H1 (cell line): ENCODE results near the gene PLA2G15. TPM values are rescaled to one million over a fixed set of nuclear protein-coding genes. Genes with fewer than 3 reads are reported as not detected.

Experiments used
- CTCF ChIA-PET: fragments of 300-600 bp; sonication (Branson Sonifier 250); formaldehyde crosslinking; loops from one replicate; lab custom pipeline; 2021; ENCODE audit not compliant: partially characterized antibody; lab: Charles Lee
- POLR2A ChIA-PET: fragments of 300-600 bp; sonication (Branson Sonifier 250); formaldehyde crosslinking; loops from one replicate; lab custom pipeline; 2021; ENCODE audit warnings: inconsistent platforms; ENCODE audit not compliant: partially characterized antibody; lab: Charles Lee
- DNase-seq, 2 experiments: peaks; one replicate each; pipeline versions ENCODE4 v3.0.0 to v3.0.0-alpha.2; 2010 to 2022; ENCODE audit warnings: low spot score in 2 of 2, low read depth in 1 of 2, mixed read lengths in 1 of 2
- FAIRE-seq: peaks from 2 replicates; lab custom pipeline; 2011; peaks lifted over from hg19 to GRCh38; lab: Jason Lieb, UNC
- H2AFZ ChIP-seq: 2 replicates; pipeline ENCODE4 v1.8.1; 2012; ENCODE audit warnings: low read length, inconsistent platforms
- H2AK5ac ChIP-seq: 2 replicates; pipeline ENCODE4 v1.6.1; 2013; ENCODE audit warnings: low read depth, low read length
- H2BK120ac ChIP-seq: replicated peaks from 2 replicates; pipeline ENCODE3; 2013; ENCODE audit warnings: low read depth, low read length, inconsistent platforms
- H2BK12ac ChIP-seq: 2 replicates; pipeline ENCODE4 v1.6.1; 2013; ENCODE audit warnings: low read depth, low read length
- H2BK15ac ChIP-seq: 2 replicates; pipeline ENCODE4 v1.6.1; 2013; ENCODE audit warnings: low read length
- H2BK20ac ChIP-seq: 2 replicates; pipeline ENCODE4 v1.6.1; 2013; ENCODE audit warnings: low read length
- H2BK5ac ChIP-seq: 2 replicates; pipeline ENCODE4 v1.6.1; 2013; ENCODE audit warnings: low read depth, low read length
- H3K14ac ChIP-seq: 2 replicates; pipeline ENCODE4 v1.6.1; 2013; ENCODE audit warnings: inconsistent platforms; ENCODE audit not compliant: insufficient read length
- H3K18ac ChIP-seq: 2 replicates; pipeline ENCODE4 v1.6.1; 2013; ENCODE audit warnings: low read length; ENCODE audit errors: extremely low read depth
- H3K23ac ChIP-seq: 2 replicates; pipeline ENCODE4 v1.6.1; 2013; ENCODE audit warnings: inconsistent platforms; ENCODE audit not compliant: insufficient read length
- H3K23me2 ChIP-seq: 2 replicates; pipeline ENCODE4 v1.6.1; 2013; ENCODE audit warnings: low read depth, low read length
- H3K27ac ChIP-seq: 2 replicates; pipeline ENCODE4 v1.6.1; 2011; ENCODE audit warnings: low read depth, low read length, inconsistent platforms
- H3K27me3 ChIP-seq, 4 experiments: replicated peaks in 1 of 4; 1 replicate in 1 of 4; 2 replicates in 3 of 4; pipeline versions ENCODE4 v1.6.1 to v1.8.1; 2011 to 2013; ENCODE audit warnings: low read length in 3 of 4, mild to moderate bottlenecking in 3 of 4, inconsistent platforms in 2 of 4, mixed read lengths in 2 of 4, moderate library complexity in 1 of 4; ENCODE audit not compliant: control insufficient read depth in 3 of 4, insufficient read depth in 3 of 4; ENCODE audit errors: extremely low read depth in 1 of 4
- H3K36me3 ChIP-seq, 4 experiments: 2 replicates each; pipeline versions ENCODE4 v1.6.1 to v1.8.1; 2011 to 2013; ENCODE audit warnings: mild to moderate bottlenecking in 4 of 4, low read length in 3 of 4, moderate library complexity in 2 of 4, control low read depth in 1 of 4, inconsistent platforms in 1 of 4; ENCODE audit not compliant: insufficient read depth in 4 of 4, control insufficient read depth in 2 of 4
- H3K4ac ChIP-seq: replicated peaks from 2 replicates; pipeline ENCODE3; 2013; ENCODE audit warnings: low read length, low read depth, mixed read lengths, inconsistent platforms; ENCODE audit not compliant: insufficient read length
- H3K4me1 ChIP-seq, 4 experiments: replicated peaks in 1 of 4; 1 replicate in 1 of 4; 2 replicates in 3 of 4; pipeline versions ENCODE4 v1.6.1 to v1.8.1; 2011 to 2013; ENCODE audit warnings: low read length in 3 of 4, inconsistent platforms in 2 of 4, mixed read lengths in 1 of 4; ENCODE audit not compliant: insufficient read depth in 4 of 4, control insufficient read depth in 3 of 4
- H3K4me2 ChIP-seq, 2 experiments: 2 replicates each; pipeline versions ENCODE4 v1.6.1 to v1.8.1; 2011 to 2013; ENCODE audit warnings: low read depth in 2 of 2, low read length in 2 of 2, control low read depth in 1 of 2, inconsistent platforms in 1 of 2, mild to moderate bottlenecking in 1 of 2; ENCODE audit not compliant: insufficient read depth in 1 of 2
- H3K4me3 ChIP-seq, 4 experiments: fragments of 200-600, 300-600 bp in 1 of 4; sonication (generic), shearing (Covaris generic), sonication (Bioruptor Twin) in 1 of 4; 2 replicates each; pipeline versions ENCODE4 v1.5.1 to v1.8.1; 2011 to 2016; ENCODE audit warnings: low read length in 4 of 4, low read depth in 3 of 4, control low read depth in 2 of 4, inconsistent platforms in 2 of 4, mild to moderate bottlenecking in 2 of 4, mixed read lengths in 1 of 4, moderate library complexity in 1 of 4; ENCODE audit not compliant: insufficient read depth in 2 of 4; ENCODE audit errors: extremely low read depth in 1 of 4
- H3K56ac ChIP-seq: replicated peaks from 2 replicates; pipeline ENCODE3; 2013; ENCODE audit warnings: low read depth, mild to moderate bottlenecking, mixed read lengths, low read length, inconsistent platforms; ENCODE audit not compliant: insufficient read length
- H3K79me1 ChIP-seq: 2 replicates; pipeline ENCODE4 v1.6.1; 2013; ENCODE audit warnings: low read depth, low read length, control low read depth
- H3K79me2 ChIP-seq, 2 experiments: 2 replicates each; pipeline versions ENCODE4 v1.6.1 to v1.8.1; 2012 to 2013; ENCODE audit warnings: low read length in 2 of 2, mild to moderate bottlenecking in 2 of 2, inconsistent platforms in 1 of 2; ENCODE audit not compliant: insufficient read depth in 2 of 2, control insufficient read depth in 1 of 2
- H3K9ac ChIP-seq, 4 experiments: replicated peaks in 1 of 4; 1 replicate in 1 of 4; 2 replicates in 3 of 4; pipeline versions ENCODE4 v1.6.1 to v1.8.1; 2011 to 2013; ENCODE audit warnings: low read depth in 3 of 4, low read length in 3 of 4, control low read depth in 2 of 4, mild to moderate bottlenecking in 2 of 4, moderate library complexity in 2 of 4, inconsistent platforms in 1 of 4; ENCODE audit errors: extremely low read depth in 1 of 4
- H3K9me3 ChIP-seq, 2 experiments: 2 replicates each; pipeline versions ENCODE4 v1.6.1 to v1.8.1; 2012 to 2013; ENCODE audit warnings: mild to moderate bottlenecking in 2 of 2, moderate library complexity in 2 of 2, control low read depth in 1 of 2, inconsistent platforms in 1 of 2, low read depth in 1 of 2, low read length in 1 of 2, mixed read lengths in 1 of 2; ENCODE audit not compliant: insufficient read depth in 2 of 2
- H4K20me1 ChIP-seq, 2 experiments: replicated peaks in 1 of 2; 2 replicates each; pipeline versions ENCODE3 to v1.8.1; 2011 to 2013; ENCODE audit warnings: inconsistent platforms in 2 of 2, low read length in 2 of 2, mild to moderate bottlenecking in 1 of 2; ENCODE audit not compliant: insufficient read depth in 2 of 2, control insufficient read depth in 1 of 2
- H4K5ac ChIP-seq: 2 replicates; pipeline ENCODE4 v1.6.1; 2013; ENCODE audit warnings: low read length, low read depth, mixed read lengths, inconsistent platforms; ENCODE audit not compliant: insufficient read length
- H4K8ac ChIP-seq: 2 replicates; pipeline ENCODE4 v1.8.0; 2013; ENCODE audit warnings: mild to moderate bottlenecking, moderate library complexity, low read length, inconsistent platforms; ENCODE audit not compliant: insufficient read depth; ENCODE audit errors: extremely low read depth
- H4K91ac ChIP-seq: replicated peaks from 2 replicates; pipeline ENCODE3; 2013; ENCODE audit warnings: low read length, mixed read lengths, inconsistent platforms; ENCODE audit not compliant: insufficient read length
- POLR2AphosphoS5 ChIP-seq: IDR thresholded peaks from 2 replicates; pipeline ENCODE4 v1.6.1; 2011; ENCODE audit warnings: low read depth, low read length
- RBBP5 ChIP-seq: IDR thresholded peaks from 2 replicates; pipeline ENCODE4 v1.7.1; 2012; ENCODE audit warnings: low read depth, mild to moderate bottlenecking, inconsistent platforms, low read length, moderate library complexity, borderline replicate concordance
- SIN3A ChIP-seq, 2 experiments: IDR thresholded peaks in 1 of 2; conservative IDR thresholded peaks in 1 of 2; 2 replicates each; pipeline ENCODE4 v1.6.1; 2011 to 2012; ENCODE audit warnings: low read length in 2 of 2, improper control_type of control experiment in 1 of 2, low read depth in 1 of 2, mild to moderate bottlenecking in 1 of 2
- WGBS, 2 experiments: shearing (Covaris generic) in 1 of 2; methylation state at CpG; one replicate each; pipeline versions ENCODE4 v1.1.6 to v1.1.7; 2013 to 2015; ENCODE audit warnings: low lambda C conversion rate in 2 of 2, mixed read lengths in 2 of 2, inconsistent platforms in 1 of 2, low coverage in 1 of 2, missing lambda C conversion rate in 1 of 2; ENCODE audit not compliant: insufficient replicate concordance in 2 of 2, insufficient coverage in 1 of 2, insufficient read length in 1 of 2; ENCODE audit errors: extremely low coverage in 1 of 2, missing lambda C conversion rate in 1 of 2; 5-methylcytosine and 5-hydroxymethylcytosine counted together
- polyA plus RNA-seq, 7 experiments: library from polyadenylated mRNA; depleted of rRNA in 3 of 7; stranded (reverse) in 5 of 7; unstranded in 2 of 7; fragments of >200 nt in 5 of 7; fragments of 200-250 nt in 2 of 7; gene quantifications; 1 replicate in 5 of 7; 2 replicates in 1 of 7; 4 replicates in 1 of 7; pipeline versions ENCODE4 v1.2.1 to v1.2.3, GENCODE V29; 2011 to 2013; ENCODE audit warnings: missing spikeins in 2 of 7, mixed read lengths in 2 of 7
- total RNA-seq: library from RNA; stranded (reverse); fragmentation: NEBNext Ultra II Directional; extraction: Animal tissue kit (Norgen Biotek cat#: 25700); gene quantifications from 2 replicates; pipeline ENCODE4 v1.2.1, GENCODE V29; 2021

Gene PLA2G15
- total and polyA plus RNA-seq, 2 of the 8 experiments (the other 6 are each of a cell fraction or from before 2014, with no cell fraction given) = 11.2 to 12.0 TPM

DNA sequence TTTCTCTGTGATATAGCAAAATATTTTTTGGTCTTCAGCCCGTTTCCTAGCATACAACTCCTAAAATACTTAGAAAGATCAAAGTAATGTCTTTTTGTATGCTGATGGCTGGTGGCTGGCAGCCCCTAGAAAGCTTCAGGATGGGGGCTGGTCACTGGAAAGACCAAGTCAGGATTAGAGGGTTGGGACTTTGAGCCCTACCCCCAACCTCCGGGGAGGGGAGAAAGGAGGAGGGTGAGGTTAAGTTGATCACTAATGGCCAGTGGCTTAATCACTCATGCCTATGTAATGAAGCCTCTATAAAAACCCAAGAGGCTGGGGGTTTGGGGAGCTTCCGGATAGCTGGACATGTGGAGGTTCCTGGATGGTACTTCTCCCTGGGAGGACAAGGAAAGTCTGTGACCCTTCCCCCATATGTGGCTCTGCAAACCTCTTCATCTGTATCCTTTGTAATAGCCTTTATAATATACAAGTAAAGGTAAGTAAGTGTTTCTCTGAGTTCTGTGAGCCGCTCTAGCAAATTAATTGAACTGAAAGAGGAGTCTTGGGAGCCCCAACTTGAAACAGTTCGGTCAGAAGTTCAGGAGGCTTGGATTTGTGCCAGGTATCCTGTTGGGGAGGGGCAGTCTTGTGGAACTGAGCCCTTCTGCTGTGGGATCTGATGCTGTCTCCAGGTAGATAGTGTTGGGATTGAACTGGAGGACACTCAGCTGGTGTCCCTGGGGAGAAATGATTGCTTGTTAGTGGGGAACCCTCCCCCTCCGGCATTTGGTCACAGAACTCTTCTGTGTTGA is 22.6 kb downstream of the PLA2G15 start:
- POLR2A ChIA-PET = interaction anchor here (1.2 to 2.6 kb wide), 4 partner anchors 16 to 44 kb away, joined by 4 to 9 read pairs (median 7); partner anchors contain the start of genes PRMT7 and SLC7A6OS
- H2BK5ac ChIP-seq = no peak overlapping the region
- H4K20me1 ChIP-seq = no peaks in the 10 kb centered on the region
- H3K4me2 ChIP-seq = peak overlapping the region; percentile 19 to 33; a peak in 1 of 4 replicates
- peaks cover 0 to 11% (median 1%) of the 10 kb centered on the region in 4 experiments; a peak in 3 of 7 replicates for H3K27me3 ChIP-seq
- 72% methylated on average over 6 of the region's 6 CpGs; no CpG with 5 or more reads in 1 of the 2 experiments for WGBS, 2 experiments
- no peak overlapping the region for H3K56ac ChIP-seq
- H4K91ac ChIP-seq = no peak overlapping the region
- CTCF ChIA-PET = interaction anchor here (0.6 to 2.0 kb wide), 7 partner anchors 18 to 125 kb away, joined by 3 to 10 read pairs (median 3); no protein-coding TSS in a partner anchor
- DNase-seq (no peak), FAIRE-seq (no peak)
- peaks cover 0 to 30% of the 10 kb centered on the region in 2 experiments; a peak in 3 of 4 replicates for H3K79me2 ChIP-seq
- TF ChIP-seq SIN3A (conservative IDR thresholded peaks at IDR 0.05 in 1 of 2, IDR thresholded peaks at IDR 0.05 in 1 of 2; ENCODE audit: low read depth in 1 of 2, low read length in 2 of 2) (no peak), RBBP5 (no peak), POLR2AphosphoS5 (no peak)
- no peak overlapping the region for H4K5ac ChIP-seq
- H3K36me3 ChIP-seq = no peaks in the 10 kb centered on the region; a peak in 1 of 8 replicates
- no peak overlapping the region for H2BK20ac ChIP-seq
- H3K23ac ChIP-seq = no peak overlapping the region
- no peak overlapping the region for H3K18ac ChIP-seq
- peak overlapping the region; percentile 82; the same call in 1 of the 2 replicates for H2AK5ac ChIP-seq
- H3K27ac ChIP-seq = no peak overlapping the region
- H4K8ac ChIP-seq = no peak overlapping the region
- peaks cover 0 to 3% (median 2%) of the 10 kb centered on the region in 4 experiments; a peak in 5 of 7 replicates for H3K4me1 ChIP-seq
- H2AFZ ChIP-seq = no peak overlapping the region
- H3K4ac ChIP-seq = no peak overlapping the region
- H3K14ac ChIP-seq = no peak overlapping the region
- H2BK120ac ChIP-seq = no peak overlapping the region
- peaks cover 10% of the 10 kb centered on the region; the same call in 1 of the 2 replicates for H3K23me2 ChIP-seq
- H3K79me1 ChIP-seq = peaks cover 9% of the 10 kb centered on the region
- no peak overlapping the region for H2BK12ac ChIP-seq
- no peak overlapping the region for H3K9ac ChIP-seq
- H3K9me3 ChIP-seq = no peaks in the 10 kb centered on the region
- H3K4me3 ChIP-seq = peak overlapping the region in 1 of 4 experiments; percentile 29; a peak in 1 of 8 replicates
- no peak overlapping the region for H2BK15ac ChIP-seq
